GM03348 (cell line): ENCODE measurements around the gene CHMP2A.

Experiments used
- DNase-seq: peaks from one replicate; pipeline ENCODE4 v3.0.0; 2012; ENCODE audit warnings: low spot score

CHMP2A gene

DNA sequence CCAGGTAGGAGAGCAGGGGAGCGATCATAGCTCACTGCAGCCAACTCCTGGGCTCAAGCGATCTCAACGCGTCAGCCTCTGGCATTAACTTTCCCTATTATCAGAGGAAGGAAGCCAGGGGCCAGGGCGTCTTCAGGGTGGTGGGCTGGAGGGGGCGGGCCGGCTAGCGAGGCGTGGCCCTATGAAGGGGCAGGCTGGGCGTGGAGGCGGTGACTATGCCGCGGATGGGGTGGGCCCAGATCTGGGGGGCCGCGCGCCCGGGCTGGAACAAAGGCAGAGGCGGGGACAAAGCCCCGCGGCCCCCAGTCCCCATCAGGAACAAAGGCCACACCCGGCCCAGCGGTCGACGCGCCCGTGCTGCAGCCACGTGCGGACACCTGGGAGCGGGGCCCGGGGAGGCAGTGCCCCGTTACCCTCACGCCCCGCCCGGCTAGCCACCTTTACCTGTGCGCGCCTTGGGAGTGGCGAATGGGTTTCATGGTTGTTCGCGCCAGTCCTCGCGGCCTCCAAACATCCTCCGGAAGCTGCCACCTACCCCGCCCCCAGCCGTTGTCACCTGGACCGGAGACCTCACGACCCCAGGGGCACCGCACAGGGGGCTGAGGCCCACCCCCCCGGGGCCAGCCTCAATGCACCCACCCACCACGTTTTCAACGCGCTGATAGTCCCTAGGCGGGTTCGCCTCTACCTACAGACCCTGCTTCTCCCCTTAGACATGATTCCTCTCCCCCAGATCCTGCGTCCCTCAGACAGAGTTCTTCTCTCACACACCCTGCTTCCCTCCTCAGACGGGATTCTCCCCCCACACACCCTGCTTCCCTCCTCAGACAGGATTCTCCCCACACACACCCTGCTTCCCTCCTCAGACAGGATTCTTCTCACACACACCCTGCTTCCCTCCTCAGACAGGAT, 16.4 kb downstream of the CHMP2A start:
- no peak for DNase-seq

DNA sequence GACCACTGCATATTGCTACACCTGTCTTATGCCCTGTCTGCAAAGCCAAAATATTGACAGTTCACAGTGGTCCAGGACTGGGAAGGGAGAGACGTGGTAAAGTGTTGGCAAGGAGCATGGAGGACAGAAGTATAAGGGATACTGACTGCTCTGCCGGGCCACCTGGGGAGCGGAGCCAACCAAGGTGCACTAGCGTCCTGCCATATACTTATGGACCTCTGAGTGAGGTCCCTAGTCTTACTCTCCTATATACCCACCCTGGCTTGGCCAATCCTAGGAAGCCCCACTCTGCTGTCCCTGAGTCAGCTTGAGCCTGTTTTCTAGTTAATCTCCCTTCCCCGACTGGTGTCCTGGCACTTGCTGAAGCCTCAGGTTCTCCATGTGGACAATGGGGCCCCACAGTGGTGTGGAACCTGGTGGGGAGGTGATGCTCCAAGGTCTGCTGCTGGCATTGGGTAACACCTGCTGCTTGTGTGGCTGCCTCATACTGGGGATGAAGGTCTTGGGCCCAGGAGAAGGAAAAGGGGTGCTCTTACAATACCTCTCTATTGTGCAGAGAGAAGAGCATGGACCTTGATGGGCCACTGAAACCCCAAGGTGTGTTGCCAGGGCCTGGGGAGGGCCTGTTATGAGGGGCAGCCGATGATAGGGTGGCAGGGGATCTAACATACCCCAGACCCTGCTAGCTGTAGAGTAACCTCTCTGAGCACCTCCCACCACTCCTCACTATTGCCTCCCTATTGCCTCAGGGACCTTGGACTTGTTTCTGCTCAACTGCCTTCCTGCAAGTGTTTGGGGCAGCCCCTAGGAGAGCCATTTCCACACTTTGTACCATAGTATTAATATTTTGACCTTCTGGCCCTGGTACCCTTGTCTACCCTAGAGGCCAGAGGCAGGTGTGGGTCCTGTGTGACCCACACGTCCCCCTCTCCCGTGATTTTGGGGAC, 17.8 kb downstream of the CHMP2A start:
- DNase-seq: no peak

DNA sequence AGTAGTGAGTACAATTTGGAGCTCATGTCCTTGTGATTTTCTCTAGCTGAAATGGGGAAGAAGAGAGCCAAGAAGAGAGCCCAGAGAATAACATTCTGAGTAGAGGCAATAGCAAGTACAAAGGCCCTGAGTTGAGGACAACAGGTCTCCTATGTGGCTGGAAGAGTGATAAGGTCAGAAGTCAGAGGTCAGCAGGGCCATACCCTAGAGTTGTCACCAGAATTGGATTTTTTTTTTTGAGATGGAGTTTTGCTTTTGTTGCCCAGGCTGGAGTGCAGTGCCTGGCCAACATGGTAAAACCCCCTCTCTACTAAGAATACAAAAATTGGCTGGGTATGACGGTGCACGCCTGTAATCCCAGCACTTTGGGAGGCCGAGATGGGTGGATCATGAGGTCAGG, 19.0 kb downstream of the CHMP2A start:
- DNase-seq: no peak

DNA sequence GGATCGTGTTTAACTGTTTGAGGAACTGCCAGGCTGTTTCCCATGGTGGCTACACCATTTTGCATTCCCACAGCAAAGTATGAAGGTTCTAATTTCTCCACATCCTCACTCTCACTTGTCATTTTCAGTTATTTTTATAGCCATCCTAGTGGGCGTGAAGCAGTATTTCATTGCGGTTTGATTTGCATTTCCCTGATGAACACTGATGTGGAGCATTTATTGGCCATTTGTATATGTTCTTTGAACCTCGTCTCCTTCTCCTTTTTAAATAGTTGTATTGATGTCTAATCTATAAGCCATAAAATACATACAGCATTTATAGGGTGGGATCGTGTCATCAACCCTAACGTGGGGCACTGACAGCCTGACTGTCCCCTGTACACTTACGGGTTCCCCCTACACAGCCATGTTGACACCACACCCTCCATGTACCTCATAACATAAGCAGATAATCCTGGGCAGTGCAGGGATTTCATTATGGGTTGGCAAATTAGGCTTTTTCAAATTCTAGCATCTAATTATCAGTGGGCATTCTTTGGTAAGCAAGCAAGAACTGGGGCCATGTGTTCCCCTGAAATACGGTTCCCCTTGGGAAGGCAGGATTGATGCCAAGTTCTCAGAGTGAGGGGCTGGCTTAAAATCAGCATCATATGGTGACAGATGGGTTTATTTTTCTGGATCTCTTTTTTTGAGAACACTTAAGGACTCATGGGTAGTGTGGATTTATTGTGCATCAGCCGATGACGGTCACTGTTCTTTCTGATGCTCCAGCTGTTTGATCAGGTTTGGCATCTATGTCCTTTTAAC, 23.7 kb downstream of the CHMP2A start:
- no peak for DNase-seq

DNA sequence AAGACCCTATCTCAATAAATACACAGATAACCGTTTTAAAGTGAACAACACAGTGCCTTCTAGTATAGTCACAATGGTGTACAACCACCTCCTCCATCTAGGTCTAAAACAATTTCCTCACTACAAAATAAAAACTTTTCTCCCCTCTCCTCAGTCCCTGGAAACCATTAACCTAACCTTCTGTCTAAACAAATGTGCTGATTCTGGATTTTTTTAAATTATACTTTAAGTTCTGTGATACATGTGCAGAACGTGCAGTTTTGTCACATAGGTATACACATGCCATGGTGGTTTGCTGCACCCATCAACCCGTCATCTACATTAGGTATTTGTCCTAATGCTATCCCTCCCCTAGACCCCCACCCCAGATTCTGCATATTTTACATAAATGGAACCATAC, 25.5 kb downstream of the CHMP2A start:
- DNase-seq: no peak

DNA sequence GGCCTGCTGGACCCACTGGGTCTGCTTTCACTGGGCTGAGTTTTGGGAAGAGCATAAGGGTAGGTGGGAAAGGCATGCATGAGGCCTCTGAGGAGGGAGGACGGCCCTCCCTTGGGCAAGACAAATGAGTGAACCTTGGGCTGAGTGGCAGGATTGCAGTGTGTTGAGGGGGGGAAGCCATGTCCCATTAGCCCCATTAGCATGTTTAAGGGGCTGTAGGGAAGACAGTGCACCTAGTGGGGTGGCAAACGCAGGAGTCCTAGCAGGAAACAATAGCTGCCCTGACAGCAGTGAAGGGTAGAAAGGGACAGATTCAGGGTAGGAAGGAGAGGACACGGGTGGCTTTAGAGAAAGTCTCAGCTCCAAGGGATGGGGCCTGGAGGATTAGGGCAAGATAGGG, 32.2 kb downstream of the CHMP2A start:
- DNase-seq: no peak

DNA sequence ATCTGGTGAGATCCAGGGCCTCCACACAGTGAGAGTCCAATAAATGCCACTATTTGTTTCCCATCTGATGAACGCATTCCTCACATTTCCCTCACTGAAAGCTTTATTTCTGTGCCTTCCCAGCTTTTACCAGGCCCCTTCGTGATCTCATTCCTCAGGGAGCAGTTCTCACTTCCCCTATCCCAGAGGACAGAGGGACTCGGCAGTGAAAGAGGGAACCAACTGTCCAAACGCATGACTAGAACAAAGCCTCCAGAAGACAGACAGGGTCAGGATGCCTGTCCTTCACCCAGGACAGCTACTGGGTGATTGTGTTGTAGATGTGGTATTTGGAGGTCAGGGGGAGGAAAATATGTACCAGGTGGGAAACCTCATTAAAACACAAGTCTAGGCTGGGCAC, 33.3 kb downstream of the CHMP2A start:
- no peak for DNase-seq

DNA sequence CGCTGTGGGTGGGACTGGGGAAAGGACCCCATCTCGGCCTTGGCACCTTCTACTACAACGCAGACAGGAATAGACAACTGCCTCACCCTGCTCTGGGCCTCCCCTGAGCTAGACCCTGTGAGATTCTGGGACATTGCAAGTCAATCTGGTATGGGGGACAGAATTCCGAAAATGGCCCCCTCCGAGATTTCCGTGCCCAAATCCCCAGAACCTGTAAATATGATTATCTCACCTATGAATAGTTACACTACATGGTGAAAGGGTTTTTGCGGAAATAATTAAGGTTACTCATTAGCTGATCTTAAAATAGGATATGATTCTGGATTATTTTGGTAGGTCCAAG, 34.7 kb downstream of the CHMP2A start:
- no peak for DNase-seq

DNA sequence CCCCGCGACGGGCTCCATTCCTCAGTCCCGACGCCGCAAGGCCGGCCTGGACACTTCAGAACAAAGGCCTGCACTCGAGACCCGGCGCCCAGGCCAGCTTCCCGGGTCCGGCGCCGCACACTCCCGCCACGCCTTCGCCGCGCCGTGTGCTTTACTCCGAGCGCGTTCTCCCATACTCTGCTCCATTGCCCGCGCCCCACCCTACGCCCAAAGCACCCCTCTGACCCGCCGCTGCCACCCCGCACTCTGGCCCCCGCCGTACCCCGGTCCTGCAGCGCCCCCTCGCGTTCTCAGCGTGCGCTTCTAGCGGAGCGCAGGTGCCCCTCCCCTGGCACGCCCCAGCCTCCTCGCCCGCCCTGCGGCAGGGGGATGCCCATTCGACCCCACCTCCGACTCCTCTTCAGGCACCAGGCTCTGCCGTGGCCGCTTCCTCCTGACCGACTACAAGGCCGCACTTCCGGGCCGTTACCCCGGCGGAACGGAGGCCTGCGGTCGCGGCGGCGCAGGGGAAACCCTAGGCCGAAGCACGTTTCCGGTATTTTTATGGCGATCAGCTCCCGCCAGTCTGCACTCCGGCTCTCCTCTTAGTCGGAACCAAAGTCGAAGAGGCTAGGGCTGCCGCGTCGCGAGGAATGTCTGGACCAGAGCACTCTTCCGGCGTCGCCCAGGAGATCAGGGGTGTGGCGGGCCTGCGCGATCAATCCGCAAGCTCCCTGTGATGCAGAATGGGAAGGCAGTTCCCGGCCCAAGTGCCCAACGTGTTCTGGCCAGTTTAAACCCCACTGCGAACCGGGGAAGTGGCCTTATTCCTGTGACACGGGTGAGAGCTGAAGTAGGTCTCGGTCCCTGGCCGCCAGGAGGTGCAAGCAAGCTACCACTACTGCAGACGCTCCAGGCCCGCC, 35.3 kb downstream of the CHMP2A start, which contains the start of gene ZBTB45:
TSS of gene ZBTB45 (minus strand) at position 456 of the 902 bp plus-strand sequence. CDS start 2,137 bp downstream, outside the sequence.
- peak; percentile 92 for DNase-seq

DNA sequence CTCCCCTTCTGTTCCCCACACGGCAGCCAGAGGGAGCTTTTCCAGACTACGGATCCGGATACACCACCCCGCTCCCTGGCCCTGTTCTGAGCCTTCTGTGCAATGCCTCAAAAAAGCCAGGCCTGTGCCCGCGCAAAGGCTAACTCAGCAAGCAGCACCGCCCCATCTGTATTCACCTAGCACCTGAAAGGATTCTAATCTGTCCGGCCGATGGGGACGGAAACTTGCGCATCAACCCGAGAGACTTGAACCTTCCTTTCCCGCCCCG, 35.9 kb downstream of the CHMP2A start:
- peak; percentile 86 for DNase-seq

DNA sequence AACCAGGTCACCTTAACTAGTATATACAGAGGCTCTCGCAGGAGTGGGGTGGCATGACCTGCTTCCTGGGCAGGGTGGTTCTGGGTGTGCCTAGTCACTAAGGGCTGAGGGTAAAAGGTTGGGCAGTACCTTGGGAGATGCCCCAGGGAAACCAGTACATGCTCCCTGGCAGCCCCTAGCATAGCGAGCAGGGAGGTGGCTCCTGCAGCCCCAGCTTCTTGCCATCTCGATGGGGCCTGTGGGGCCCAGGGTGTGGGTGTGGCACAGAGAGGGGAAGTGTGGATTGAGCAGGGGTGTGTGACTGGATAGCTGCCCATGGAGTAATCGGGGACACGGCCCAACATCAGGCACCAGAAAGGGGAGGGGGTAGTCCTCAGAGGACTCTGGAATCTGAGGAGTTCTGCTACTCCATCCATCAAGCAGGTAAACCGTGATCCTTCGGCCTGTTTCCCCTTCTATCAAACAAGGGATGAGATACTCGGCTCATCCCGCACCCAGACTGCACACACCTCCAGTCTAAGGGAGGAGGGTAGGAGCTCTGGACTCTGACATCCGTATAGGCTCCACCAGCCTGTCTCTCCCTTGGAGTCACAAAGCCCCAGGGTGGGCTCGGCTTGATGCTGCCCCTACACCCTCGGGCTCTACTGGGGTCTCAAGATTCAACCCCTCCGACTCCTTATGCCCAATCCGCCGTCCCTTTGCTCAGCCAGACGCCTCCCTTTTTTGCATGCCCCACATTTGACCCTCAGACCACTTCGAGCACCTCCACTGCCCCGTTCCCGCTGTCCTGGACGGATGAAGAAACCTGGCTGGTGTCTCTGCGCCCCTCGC, 36.4 kb downstream of the CHMP2A start:
- peak; percentile 43 for DNase-seq

DNA sequence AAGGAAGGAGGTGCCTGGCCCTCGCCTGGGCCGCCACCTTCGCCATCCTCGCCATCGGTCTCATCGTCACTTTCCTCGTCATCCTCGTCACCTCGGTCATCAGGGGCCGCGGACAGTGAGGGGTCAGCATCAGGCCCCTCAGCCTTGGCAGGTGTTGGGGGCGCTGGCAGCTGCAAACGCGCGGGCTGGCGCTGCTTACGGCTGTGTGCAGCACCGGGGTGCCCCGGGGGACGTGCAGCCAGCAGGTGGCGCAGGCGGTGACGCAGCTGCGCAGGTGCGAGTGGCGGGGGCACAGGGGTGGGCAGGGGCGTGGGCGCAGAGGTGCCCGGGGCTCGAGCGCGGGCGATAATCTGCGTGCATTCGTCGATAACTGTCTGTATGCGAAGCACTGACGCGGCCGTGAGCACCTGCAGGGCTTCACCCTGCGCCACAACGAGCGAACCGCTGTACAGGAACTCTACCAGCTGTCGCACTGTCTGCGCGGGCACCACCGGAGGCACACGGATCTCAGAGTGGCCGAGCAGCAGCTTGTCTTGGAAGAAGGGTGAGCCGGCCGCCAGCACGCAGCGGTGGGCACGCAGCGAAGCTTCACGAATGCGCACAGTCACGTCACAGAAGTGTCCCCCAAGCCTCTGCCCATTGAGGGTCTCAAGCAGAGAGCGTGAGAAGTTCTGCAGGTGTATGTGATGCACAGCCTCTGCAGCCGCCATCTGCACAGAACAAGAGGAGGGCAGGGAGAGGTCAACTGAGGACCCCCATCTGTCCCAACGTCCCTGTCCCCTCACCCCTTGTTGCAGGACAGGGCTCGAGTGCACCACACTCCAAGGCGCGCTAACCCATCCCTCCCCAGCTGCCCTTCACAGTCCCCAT, 37.7 kb downstream of the CHMP2A start:
- DNase-seq: no peak

DNA sequence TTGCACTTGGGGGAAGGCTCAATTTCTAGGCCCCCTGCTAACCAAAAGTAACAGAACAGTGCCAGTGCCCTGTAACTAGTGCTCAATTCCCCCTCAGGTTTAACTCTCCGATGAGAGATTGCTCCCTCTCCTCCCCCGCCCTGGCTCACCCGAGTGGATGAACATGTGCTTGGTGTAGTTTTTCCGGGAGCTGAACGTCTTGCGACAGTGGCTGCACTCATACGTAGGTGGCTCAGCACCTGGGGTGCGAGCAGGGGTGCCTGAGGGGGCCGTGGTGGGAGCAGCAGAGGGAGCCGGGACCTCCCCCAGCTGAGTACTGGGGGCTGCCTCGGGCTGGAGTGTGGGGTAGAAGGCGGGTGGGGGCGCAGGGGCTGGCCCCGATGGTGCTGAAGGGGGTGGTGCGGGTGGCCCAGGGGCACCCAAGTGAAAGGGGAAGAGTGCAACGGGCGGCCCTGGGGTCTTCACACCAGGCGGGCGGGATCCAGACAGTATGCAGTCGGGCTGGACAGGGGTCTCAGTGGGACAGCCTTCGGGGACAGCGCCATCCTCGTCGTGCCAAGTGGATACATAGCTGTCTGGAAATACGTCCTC, 38.6 kb downstream of the CHMP2A start:
- no peak for DNase-seq

DNA sequence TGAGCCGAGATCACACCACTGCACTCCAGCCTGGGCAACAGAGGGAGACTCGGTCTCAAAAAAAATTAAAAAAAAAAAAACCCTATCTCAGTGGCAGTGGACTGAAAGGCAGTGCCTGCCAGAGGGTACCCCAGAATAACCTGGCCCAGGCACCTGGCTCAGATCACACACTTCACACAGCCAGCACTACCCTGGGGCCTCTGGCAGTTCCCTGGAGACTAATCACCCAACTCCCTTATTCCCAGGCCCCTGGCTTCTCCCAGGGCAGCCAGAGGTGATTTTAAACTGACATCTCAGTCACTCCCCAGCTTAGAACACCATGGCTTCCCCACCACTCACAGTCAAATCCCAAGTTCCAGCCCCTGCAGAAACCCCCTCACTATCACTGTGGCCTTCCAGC, 39.6 kb downstream of the CHMP2A start:
- DNase-seq: no peak

DNA sequence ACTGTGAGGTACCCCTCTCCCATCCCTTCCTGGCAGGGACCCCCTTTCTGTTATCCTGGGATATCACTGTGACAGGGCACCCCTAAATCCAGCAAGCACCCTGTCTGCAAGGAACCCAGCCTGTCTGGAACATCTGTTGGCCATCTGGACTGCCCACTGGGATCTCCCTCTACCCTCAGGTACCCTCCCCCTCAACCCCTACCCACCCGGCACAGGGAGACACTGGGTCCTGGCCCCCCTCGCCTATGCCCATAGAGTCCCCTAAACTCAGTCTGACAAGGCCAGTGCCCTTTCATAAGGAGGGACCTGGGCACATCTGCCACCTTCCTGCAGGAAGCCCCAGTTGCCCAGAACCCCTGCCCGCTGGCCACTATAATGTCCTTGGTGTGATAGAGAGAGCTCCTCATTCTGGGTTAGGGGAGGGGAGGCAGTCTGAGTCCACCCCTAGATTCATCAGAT, 40.3 kb downstream of the CHMP2A start:
- no peak for DNase-seq

DNA sequence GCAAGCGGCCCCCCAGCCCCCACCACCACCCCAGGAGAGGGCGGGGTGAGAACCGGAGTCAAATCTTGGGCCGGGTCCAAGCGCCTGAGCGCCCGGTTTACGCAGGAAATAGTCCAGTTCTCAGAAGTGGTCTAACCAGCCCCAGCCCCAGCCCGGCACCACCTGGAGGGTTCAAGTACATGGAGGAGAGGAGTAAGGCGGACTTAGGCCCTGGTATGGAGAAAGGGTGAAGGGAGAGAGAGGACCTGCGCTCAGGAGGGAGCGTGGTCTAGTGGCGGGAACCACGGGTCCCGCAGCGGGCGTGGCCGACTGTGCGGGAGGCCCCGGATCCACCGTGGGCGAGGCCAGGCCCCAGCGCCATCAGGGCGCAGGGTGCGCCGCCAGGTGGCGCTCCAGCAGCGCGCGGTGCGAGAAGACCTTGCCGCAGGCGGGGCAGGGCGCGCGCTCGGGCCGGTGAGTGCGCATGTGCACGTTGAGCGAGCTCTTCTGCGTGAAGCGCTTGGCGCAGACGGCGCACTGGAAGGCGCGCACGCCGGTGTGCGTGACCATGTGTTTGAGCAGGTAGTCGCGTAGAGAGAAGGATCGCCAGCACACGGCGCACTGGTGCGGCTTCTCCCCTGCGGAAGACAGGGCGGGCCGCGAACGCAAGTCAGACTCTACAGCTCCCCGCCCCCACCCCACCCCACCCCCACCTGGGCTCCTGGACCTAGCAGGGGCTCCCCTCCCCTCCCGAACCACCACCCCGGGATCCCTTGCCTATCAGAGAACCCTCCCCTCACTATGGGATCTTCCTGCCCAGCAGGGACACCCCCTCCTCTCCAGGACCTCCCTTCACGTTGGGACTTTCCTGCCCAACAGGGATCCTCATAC, 41.0 kb downstream of the CHMP2A start:
- peak; percentile 90 for DNase-seq

DNA sequence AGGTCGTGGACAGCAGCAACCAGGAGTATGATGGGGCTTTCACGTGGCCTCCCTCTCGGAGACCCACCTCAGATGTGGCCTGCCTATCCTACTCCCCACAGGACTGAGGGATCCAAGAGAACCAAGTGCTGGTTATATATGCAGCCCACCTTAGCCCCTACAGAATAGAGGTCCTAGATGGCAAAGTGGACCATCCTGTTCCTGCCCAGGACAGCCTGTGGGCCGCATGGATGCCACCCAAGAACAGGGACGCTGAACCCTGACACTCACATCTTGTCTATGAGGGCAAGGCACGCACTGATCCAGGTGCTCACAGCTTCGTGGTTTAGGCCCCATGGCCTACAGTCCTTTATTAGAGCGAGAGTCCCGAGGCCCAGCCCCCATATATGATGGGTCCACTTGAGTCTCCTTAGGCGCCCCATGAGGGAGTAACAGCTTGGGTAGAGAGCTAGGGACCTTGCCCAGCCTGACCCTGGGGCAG, 41.7 kb downstream of the CHMP2A start:
- DNase-seq: no peak
